HepG2 (cell line): ENCODE results near the gene TRAPPC12. TPM values are rescaled to one million over a fixed set of nuclear protein-coding genes. Genes with fewer than 3 reads are reported as not detected.

Experiments
- CEBPB ChIP-seq: IDR thresholded peaks from 2 replicates; pipeline ENCODE4 v1.6.1; 2011; ENCODE audit warnings: low read depth, low read length, improper control_type of control experiment, borderline replicate concordance
- FOSL2 ChIP-seq: sonication (generic); formaldehyde crosslinking; IDR thresholded peaks from 2 replicates; pipeline ENCODE4 v1.4.0; 2020; ENCODE audit warnings: missing genetic modification reagents
- REXO4 ChIP-seq: sonication (generic); formaldehyde crosslinking; IDR thresholded peaks from 2 replicates; pipeline ENCODE4 v1.8.0; 2022; ENCODE audit warnings: missing genetic modification reagents, mild to moderate bottlenecking, borderline replicate concordance
- ZNF709 ChIP-seq: sonication (generic); formaldehyde crosslinking; IDR thresholded peaks from 2 replicates; pipeline ENCODE4 v1.5.0; 2020; ENCODE audit warnings: mild to moderate bottlenecking, missing genetic modification reagents
- ZNF891 ChIP-seq: sonication (generic); formaldehyde crosslinking; IDR thresholded peaks from 2 replicates; pipeline ENCODE4 v1.5.0; 2020; ENCODE audit warnings: mild to moderate bottlenecking, missing genetic modification reagents
- polyA plus RNA-seq, 8 experiments: library from polyadenylated mRNA; depleted of rRNA in 3 of 8; stranded (reverse) in 7 of 8; unstranded in 1 of 8; fragments of >200 nt; fragmentation: Illumina TruSeq in 4 of 8; extraction: Trizol in 4 of 8; gene quantifications; 2 replicates each; pipeline versions ENCODE4 v1.2.1 to v1.2.3, GENCODE V29; 2011 to 2016; ENCODE audit warnings: low read depth in 4 of 8, missing spikeins in 1 of 8, mixed read lengths in 1 of 8; ENCODE audit not compliant: insufficient read depth in 1 of 8
- total RNA-seq, 5 experiments: library from RNA; depleted of rRNA; stranded (reverse); fragments of >200 nt; fragmentation: Illumina TruSeq; extraction: Trizol; gene quantifications; 2 replicates each; pipeline ENCODE4 v1.2.3, GENCODE V29; 2016; ENCODE audit warnings: low read depth in 1 of 5
- TF ChIP-seq, protein P1 (sequence below): sonication (generic); formaldehyde crosslinking; IDR thresholded peaks from 2 replicates; pipeline ENCODE4 v1.4.0; 2020; ENCODE audit warnings: missing genetic modification reagents
- TF ChIP-seq, protein P2 (sequence below): sonication (generic); formaldehyde crosslinking; IDR thresholded peaks from 2 replicates; pipeline ENCODE4 v1.4.0; 2020; ENCODE audit warnings: missing genetic modification reagents, borderline replicate concordance
- TF ChIP-seq, protein P3 (sequence below): sonication (generic); formaldehyde crosslinking; IDR thresholded peaks from 2 replicates; pipeline ENCODE4 v1.4.0; 2020; ENCODE audit warnings: missing genetic modification reagents
- TF ChIP-seq, protein P4 (sequence below): sonication (generic); formaldehyde crosslinking; IDR thresholded peaks from 2 replicates; pipeline ENCODE4 v1.4.0; 2020; ENCODE audit warnings: mild to moderate bottlenecking, missing genetic modification reagents
- TF ChIP-seq, protein P5 (sequence below): fragments of 450-650 bp; IDR thresholded peaks from 2 replicates; pipeline ENCODE4 v1.6.1; 2017; ENCODE audit warnings: mild to moderate bottlenecking
- TF ChIP-seq, protein P6 (sequence below): sonication (generic); formaldehyde crosslinking; conservative IDR thresholded peaks from 2 replicates; pipeline ENCODE4 v1.8.1; 2023; ENCODE audit warnings: missing genetic modification reagents

Gene TRAPPC12
- total and polyA plus RNA-seq, 2 of the 13 experiments (the other 11 are each of a cell fraction or from before 2014, with no cell fraction given), result 46.4 to 97.7 TPM

DNA sequence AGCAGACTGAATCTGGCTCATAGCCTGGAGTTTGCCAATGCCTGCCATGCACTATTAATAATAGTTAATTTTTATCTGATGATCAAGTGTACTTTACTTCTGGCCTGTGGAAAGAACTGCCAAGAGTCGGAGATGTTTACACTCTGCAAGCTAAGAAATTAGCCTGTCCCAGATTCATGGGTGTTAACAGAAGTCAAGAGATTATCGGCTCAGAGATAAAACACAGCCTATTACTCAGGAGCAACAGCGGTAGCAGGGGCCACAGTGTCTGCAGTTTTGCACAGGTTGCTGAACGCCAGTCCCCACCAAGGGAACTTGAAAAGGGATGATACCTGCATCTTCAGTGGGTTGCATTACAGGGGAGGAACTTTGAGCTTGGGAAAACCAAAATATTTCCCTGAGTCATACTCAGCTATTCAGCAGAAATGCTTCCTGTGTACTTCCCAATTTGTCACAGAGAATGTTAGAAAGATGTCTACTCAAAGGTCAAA, 144.1 kb downstream of the TRAPPC12 start (continued):
- TF ChIP-seq, protein P1, sequence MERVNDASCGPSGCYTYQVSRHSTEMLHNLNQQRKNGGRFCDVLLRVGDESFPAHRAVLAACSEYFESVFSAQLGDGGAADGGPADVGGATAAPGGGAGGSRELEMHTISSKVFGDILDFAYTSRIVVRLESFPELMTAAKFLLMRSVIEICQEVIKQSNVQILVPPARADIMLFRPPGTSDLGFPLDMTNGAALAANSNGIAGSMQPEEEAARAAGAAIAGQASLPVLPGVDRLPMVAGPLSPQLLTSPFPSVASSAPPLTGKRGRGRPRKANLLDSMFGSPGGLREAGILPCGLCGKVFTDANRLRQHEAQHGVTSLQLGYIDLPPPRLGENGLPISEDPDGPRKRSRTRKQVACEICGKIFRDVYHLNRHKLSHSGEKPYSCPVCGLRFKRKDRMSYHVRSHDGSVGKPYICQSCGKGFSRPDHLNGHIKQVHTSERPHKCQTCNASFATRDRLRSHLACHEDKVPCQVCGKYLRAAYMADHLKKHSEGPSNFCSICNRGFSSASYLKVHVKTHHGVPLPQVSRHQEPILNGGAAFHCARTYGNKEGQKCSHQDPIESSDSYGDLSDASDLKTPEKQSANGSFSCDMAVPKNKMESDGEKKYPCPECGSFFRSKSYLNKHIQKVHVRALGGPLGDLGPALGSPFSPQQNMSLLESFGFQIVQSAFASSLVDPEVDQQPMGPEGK (CRISPR knock-in tag), result peak; percentile 28; the same call in 1 of the 2 replicates
- TF ChIP-seq, protein P2, sequence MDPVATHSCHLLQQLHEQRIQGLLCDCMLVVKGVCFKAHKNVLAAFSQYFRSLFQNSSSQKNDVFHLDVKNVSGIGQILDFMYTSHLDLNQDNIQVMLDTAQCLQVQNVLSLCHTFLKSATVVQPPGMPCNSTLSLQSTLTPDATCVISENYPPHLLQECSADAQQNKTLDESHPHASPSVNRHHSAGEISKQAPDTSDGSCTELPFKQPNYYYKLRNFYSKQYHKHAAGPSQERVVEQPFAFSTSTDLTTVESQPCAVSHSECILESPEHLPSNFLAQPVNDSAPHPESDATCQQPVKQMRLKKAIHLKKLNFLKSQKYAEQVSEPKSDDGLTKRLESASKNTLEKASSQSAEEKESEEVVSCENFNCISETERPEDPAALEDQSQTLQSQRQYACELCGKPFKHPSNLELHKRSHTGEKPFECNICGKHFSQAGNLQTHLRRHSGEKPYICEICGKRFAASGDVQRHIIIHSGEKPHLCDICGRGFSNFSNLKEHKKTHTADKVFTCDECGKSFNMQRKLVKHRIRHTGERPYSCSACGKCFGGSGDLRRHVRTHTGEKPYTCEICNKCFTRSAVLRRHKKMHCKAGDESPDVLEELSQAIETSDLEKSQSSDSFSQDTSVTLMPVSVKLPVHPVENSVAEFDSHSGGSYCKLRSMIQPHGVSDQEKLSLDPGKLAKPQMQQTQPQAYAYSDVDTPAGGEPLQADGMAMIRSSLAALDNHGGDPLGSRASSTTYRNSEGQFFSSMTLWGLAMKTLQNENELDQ, result no peak
- TF ChIP-seq REXO4 (CRISPR knock-in tag), result no peak
- no peak for TF ChIP-seq ZNF709
- TF ChIP-seq FOSL2 (CRISPR knock-in tag), result peak; percentile 75
- no peak for TF ChIP-seq ZNF891
- TF ChIP-seq CEBPB, result no peak
- TF ChIP-seq, protein P3, sequence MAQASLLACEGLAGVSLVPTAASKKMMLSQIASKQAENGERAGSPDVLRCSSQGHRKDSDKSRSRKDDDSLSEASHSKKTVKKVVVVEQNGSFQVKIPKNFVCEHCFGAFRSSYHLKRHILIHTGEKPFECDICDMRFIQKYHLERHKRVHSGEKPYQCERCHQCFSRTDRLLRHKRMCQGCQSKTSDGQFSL (CRISPR knock-in tag), result no peak
- TF ChIP-seq, protein P4, sequence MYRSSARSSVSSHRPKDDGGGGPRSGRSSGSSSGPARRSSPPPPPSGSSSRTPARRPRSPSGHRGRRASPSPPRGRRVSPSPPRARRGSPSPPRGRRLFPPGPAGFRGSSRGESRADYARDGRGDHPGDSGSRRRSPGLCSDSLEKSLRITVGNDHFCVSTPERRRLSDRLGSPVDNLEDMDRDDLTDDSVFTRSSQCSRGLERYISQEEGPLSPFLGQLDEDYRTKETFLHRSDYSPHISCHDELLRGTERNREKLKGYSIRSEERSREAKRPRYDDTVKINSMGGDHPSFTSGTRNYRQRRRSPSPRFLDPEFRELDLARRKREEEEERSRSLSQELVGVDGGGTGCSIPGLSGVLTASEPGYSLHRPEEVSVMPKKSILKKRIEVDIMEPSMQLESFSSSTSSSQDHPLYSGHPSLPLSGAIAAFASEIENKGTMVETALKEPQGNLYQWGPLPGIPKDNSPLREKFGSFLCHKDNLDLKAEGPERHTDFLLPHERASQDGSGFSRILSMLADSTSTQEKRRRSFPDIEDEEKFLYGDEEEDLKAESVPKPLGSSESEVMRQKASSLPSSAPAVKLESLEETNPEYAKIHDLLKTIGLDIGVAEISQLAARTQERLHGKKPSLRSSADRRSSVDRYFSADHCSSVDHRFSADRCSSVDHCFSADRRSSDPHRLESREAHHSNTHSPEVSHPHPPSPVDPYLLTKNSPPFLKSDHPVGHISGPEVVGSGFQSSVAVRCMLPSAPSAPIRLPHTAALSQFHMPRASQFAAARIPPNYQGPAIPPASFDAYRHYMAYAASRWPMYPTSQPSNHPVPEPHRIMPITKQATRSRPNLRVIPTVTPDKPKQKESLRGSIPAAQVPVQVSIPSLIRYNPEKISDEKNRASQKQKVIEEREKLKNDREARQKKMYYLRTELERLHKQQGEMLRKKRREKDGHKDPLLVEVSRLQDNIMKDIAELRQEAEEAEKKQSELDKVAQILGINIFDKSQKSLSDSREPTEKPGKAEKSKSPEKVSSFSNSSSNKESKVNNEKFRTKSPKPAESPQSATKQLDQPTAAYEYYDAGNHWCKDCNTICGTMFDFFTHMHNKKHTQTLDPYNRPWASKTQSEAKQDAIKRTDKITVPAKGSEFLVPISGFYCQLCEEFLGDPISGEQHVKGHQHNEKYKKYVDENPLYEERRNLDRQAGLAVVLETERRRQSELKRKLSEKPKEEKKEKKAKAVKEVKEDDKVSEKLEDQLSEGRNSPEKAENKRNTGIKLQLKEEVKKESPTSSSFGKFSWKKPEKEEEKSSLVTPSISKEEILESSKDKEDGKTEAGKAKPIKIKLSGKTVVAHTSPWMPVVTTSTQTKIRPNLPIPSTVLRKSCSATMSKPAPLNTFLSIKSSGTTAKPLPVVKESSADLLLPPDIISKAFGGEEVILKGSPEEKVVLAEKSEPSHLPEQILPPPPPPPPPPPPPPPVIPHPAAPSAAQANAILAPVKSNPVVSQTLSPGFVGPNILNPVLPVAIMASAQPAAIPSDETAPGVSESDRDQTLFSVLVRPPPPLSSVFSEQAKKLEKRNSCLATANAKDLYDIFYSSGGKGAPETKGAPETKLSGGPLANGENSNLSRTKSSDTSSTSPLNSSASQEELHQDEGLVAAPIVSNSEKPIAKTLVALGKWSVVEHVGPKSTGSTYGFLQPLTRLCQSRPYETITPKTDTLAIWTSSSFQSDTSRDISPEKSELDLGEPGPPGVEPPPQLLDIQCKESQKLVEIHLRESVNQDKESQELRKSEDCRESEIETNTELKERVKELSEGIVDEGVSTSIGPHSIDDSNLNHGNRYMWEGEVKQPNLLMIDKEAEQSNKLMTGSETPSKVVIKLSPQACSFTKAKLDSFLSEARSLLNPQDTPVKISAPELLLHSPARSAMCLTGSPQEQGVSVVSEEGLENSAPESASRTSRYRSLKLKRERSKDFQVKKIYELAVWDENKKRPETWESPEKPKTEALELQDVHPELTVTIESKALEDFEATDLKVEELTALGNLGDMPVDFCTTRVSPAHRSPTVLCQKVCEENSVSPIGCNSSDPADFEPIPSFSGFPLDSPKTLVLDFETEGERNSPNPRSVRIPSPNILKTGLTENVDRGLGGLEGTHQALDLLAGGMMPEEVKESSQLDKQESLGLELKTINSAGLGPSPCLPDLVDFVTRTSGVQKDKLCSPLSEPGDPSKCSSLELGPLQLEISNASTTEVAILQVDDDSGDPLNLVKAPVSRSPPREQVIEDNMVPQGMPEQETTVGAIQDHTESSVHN, result no peak
- TF ChIP-seq, protein P5, sequence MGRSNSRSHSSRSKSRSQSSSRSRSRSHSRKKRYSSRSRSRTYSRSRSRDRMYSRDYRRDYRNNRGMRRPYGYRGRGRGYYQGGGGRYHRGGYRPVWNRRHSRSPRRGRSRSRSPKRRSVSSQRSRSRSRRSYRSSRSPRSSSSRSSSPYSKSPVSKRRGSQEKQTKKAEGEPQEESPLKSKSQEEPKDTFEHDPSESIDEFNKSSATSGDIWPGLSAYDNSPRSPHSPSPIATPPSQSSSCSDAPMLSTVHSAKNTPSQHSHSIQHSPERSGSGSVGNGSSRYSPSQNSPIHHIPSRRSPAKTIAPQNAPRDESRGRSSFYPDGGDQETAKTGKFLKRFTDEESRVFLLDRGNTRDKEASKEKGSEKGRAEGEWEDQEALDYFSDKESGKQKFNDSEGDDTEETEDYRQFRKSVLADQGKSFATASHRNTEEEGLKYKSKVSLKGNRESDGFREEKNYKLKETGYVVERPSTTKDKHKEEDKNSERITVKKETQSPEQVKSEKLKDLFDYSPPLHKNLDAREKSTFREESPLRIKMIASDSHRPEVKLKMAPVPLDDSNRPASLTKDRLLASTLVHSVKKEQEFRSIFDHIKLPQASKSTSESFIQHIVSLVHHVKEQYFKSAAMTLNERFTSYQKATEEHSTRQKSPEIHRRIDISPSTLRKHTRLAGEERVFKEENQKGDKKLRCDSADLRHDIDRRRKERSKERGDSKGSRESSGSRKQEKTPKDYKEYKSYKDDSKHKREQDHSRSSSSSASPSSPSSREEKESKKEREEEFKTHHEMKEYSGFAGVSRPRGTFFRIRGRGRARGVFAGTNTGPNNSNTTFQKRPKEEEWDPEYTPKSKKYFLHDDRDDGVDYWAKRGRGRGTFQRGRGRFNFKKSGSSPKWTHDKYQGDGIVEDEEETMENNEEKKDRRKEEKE, result no peak
- TF ChIP-seq, protein P6, sequence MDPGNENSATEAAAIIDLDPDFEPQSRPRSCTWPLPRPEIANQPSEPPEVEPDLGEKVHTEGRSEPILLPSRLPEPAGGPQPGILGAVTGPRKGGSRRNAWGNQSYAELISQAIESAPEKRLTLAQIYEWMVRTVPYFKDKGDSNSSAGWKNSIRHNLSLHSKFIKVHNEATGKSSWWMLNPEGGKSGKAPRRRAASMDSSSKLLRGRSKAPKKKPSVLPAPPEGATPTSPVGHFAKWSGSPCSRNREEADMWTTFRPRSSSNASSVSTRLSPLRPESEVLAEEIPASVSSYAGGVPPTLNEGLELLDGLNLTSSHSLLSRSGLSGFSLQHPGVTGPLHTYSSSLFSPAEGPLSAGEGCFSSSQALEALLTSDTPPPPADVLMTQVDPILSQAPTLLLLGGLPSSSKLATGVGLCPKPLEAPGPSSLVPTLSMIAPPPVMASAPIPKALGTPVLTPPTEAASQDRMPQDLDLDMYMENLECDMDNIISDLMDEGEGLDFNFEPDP (CRISPR knock-in tag), result 0 out of 2 replicates have a peak, but pooled peaks have one; percentile 53
